ENCODE data around the gene SOX5. TPM values are rescaled to one million over a fixed set of nuclear protein-coding genes. Genes with fewer than 3 reads are reported as not detected.

Gene SOX5
- total RNA-seq, 1 experiment from 2014 or later = 0.52 TPM

DNA sequence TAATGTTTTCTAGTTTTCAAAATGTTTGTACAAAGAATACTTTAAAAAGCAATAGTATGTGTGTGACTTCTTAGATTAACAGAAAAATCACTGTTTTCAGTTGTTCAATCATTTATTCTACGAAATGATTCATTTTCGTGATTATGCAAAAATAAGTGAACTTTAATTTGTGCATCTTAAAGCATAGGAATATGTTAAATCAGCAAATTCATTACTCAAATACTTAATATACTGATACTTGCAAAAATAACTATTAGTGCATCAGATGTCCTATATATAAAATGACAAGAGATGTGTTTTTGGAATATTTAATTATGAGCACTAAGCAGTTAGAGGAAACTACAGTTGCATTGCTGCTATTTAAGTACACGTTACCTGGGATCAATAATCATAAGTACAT lies 11.0 kb downstream of the SOX5 start (continued):
- TF ChIP-seq, protein P1, sequence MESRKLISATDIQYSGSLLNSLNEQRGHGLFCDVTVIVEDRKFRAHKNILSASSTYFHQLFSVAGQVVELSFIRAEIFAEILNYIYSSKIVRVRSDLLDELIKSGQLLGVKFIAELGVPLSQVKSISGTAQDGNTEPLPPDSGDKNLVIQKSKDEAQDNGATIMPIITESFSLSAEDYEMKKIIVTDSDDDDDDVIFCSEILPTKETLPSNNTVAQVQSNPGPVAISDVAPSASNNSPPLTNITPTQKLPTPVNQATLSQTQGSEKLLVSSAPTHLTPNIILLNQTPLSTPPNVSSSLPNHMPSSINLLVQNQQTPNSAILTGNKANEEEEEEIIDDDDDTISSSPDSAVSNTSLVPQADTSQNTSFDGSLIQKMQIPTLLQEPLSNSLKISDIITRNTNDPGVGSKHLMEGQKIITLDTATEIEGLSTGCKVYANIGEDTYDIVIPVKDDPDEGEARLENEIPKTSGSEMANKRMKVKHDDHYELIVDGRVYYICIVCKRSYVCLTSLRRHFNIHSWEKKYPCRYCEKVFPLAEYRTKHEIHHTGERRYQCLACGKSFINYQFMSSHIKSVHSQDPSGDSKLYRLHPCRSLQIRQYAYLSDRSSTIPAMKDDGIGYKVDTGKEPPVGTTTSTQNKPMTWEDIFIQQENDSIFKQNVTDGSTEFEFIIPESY (IDR thresholded peaks at IDR 0.05; ENCODE audit: extremely low read depth, insufficient replicate concordance, low read length) = no peak
- TF ChIP-seq EGR1 (IDR thresholded peaks at IDR 0.05; ENCODE audit: low read depth) = no peak
- no peak for TF ChIP-seq POLR2AphosphoS5 (IDR thresholded peaks at IDR 0.05; ENCODE audit: low read depth, low read length)
- TF ChIP-seq CEBPB (IDR thresholded peaks at IDR 0.05; ENCODE audit: low read depth) = no peak
- no peak for TF ChIP-seq ZFX (IDR thresholded peaks at IDR 0.05)
- TF ChIP-seq POLR2A (IDR thresholded peaks at IDR 0.05; ENCODE audit: borderline replicate concordance, extremely low read depth, insufficient read depth, insufficient read length) = no peak
- no peak for TF ChIP-seq SIN3A (IDR thresholded peaks at IDR 0.05; ENCODE audit: low read depth)
- TF ChIP-seq SP1 (IDR thresholded peaks at IDR 0.05; ENCODE audit: low read depth) = no peak
- no peak for TF ChIP-seq YY1 (IDR thresholded peaks at IDR 0.05; ENCODE audit: extremely low read depth, insufficient replicate concordance, low read depth, low read length)
- TF ChIP-seq, protein P2, sequence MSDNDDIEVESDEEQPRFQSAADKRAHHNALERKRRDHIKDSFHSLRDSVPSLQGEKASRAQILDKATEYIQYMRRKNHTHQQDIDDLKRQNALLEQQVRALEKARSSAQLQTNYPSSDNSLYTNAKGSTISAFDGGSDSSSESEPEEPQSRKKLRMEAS (IDR thresholded peaks at IDR 0.05) = no peak
- no peak for TF ChIP-seq ZNF274 (IDR thresholded peaks at IDR 0.05; ENCODE audit: low read depth, low read length)
- TF ChIP-seq EZH2 (IDR thresholded peaks at IDR 0.05) = no peak
- TF ChIP-seq, protein P3, sequence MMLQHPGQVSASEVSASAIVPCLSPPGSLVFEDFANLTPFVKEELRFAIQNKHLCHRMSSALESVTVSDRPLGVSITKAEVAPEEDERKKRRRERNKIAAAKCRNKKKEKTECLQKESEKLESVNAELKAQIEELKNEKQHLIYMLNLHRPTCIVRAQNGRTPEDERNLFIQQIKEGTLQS (IDR thresholded peaks at IDR 0.05) = no peak
- TF ChIP-seq FOSL1 (IDR thresholded peaks at IDR 0.05; ENCODE audit: low read depth) = no peak
- TF ChIP-seq SRF (IDR thresholded peaks at IDR 0.05; ENCODE audit: low read depth) = no peak
- no peak for TF ChIP-seq TCF7L2 (IDR thresholded peaks at IDR 0.05; ENCODE audit: borderline replicate concordance, extremely low read depth, insufficient read depth, insufficient read length)
